TTC549 (cell line): ENCODE data around the gene CFHR1.

ENCODE experiments used
- FAIRE-seq: peaks from 2 replicates; lab custom pipeline; 2012; peaks lifted over from hg19 to GRCh38; lab: Jason Lieb, UNC

CFHR1 gene

DNA sequence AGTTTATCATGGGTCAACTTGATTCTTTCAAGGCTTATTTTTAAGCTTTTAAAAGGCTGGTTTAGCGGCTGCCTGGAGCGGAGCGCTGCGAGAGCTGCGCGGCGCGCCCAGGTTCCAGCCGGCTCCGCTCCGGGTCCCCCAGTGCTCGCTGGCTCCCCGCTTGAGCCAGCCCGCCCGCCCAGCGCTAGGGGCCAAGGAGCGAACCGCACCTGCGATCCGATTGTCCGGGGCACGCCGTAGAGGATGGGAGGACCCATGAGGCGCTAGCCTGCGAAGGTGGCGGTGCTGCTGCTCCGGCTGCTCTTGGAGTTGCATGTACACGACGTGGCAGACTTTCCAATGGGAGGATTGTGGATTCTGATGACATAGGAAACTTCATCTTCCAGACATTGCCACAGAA is 58.4 kb downstream of the CFHR1 start:
- FAIRE-seq: no peak
